Kidney (tissue), 14 donors: Measurements from ENCODE around the gene RSL1D1. TPM values are rescaled to one million over a fixed set of nuclear protein-coding genes. Genes with fewer than 3 reads are reported as not detected.
A peak's percentile ranks its signal among the peaks of the same experiment; 100 is the strongest.
"Not testable (repeated sequence)": the region's sequence is repeated elsewhere in the genome, so short reads cannot be mapped to it uniquely, and the experiment has no call there.

Source experiments
- DNase-seq, 5 donors: peaks; one replicate each; pipeline ENCODE4 v3.0.0-alpha.2; 2013 to 2020
- FAIRE-seq: peaks from 2 replicates; lab custom pipeline; 2012; peaks lifted over from hg19 to GRCh38; lab: Jason Lieb, UNC
- H3K27ac ChIP-seq, 2 donors: one replicate each; pipeline ENCODE4 v1.7.0; 2013; ENCODE audit warnings: low read depth in 2 of 2, low read length in 2 of 2, inconsistent platforms in 1 of 2
- H3K27me3 ChIP-seq: one replicate; pipeline ENCODE4 v1.7.1; 2013; ENCODE audit warnings: low read length, inconsistent platforms; ENCODE audit not compliant: control insufficient read depth, insufficient read depth
- H3K36me3 ChIP-seq, 3 donors: one replicate each; pipeline versions ENCODE4 v1.7.0 to v1.7.1; 2013; ENCODE audit warnings: low read length in 3 of 3, control low read depth in 1 of 3, inconsistent platforms in 1 of 3; ENCODE audit not compliant: insufficient read depth in 3 of 3, control insufficient read depth in 2 of 3
- H3K4me1 ChIP-seq, 3 donors: one replicate each; pipeline versions ENCODE4 v1.7.0 to v1.7.1; 2013; ENCODE audit warnings: low read length in 3 of 3, inconsistent platforms in 1 of 3, low read depth in 1 of 3; ENCODE audit not compliant: control insufficient read depth in 2 of 3, insufficient read depth in 2 of 3
- H3K4me3 ChIP-seq, 3 donors: one replicate each; pipeline versions ENCODE4 v1.7.0 to v1.8.1; 2013; ENCODE audit warnings: low read length in 3 of 3, control low read depth in 1 of 3, inconsistent platforms in 1 of 3
- H3K9ac ChIP-seq, 3 donors: one replicate each; pipeline versions ENCODE4 v1.7.0 to v1.7.1; 2013; ENCODE audit warnings: low read length in 3 of 3, control low read depth in 1 of 3, inconsistent platforms in 1 of 3
- H3K9me3 ChIP-seq, 3 donors: one replicate each; pipeline versions ENCODE4 v1.7.0 to v1.7.1; 2013; ENCODE audit warnings: low read length in 3 of 3, control low read depth in 1 of 3, inconsistent platforms in 1 of 3; ENCODE audit not compliant: control insufficient read depth in 2 of 3, insufficient read depth in 1 of 3
- intact Hi-C: fragments of 100-400 bp; cut with DNase I; formaldehyde crosslinking; loops from one replicate; pipeline ENCODE4 v1.11.1; 2022
- polyA plus RNA-seq: library from polyadenylated mRNA; stranded (reverse); fragments of 350-450 nt; fragmentation: Illumina TruSeq; extraction: RNeasy Lipid Tissue Mini Kit (QIAGEN cat#74804); gene quantifications from one replicate; pipeline ENCODE4 v1.2.3, GENCODE V29; 2014; ENCODE audit warnings: low read depth, low replicate concordance; ENCODE audit not compliant: insufficient read depth
- total RNA-seq: library from RNA; stranded (reverse); fragmentation: NEBNext Ultra II Directional; extraction: Animal tissue kit (Norgen Biotek cat#: 25700); gene quantifications from one replicate; pipeline ENCODE4 v1.2.1, GENCODE V29; 2021
- TF ChIP-seq, protein P1 (sequence below): IDR thresholded peaks from 3 replicates; pipeline ENCODE4 v1.5.1; 2012; ENCODE audit warnings: mild to moderate bottlenecking, moderate library complexity, borderline replicate concordance; ENCODE audit not compliant: insufficient read depth; ENCODE audit errors: extremely low read depth
- donor health status: control.
- donor health status: control.
- donor health status: control.
- donor health status: control.
- donor health status: control.
- donor health status: DM: yes; HTN: yes; CAD: no.
- donor health status: Normal renal cell carcinoma (clear cell type).

RSL1D1 gene
- total and polyA plus RNA-seq, 2 donors from 2014 or later = 55.5 to 101 TPM

- no peak overlapping the region for H3K27ac ChIP-seq
- no peaks in the 10 kb centered on the region for H3K36me3 ChIP-seq
- H3K27me3 ChIP-seq = no peaks in the 10 kb centered on the region
- TF ChIP-seq, protein P1, sequence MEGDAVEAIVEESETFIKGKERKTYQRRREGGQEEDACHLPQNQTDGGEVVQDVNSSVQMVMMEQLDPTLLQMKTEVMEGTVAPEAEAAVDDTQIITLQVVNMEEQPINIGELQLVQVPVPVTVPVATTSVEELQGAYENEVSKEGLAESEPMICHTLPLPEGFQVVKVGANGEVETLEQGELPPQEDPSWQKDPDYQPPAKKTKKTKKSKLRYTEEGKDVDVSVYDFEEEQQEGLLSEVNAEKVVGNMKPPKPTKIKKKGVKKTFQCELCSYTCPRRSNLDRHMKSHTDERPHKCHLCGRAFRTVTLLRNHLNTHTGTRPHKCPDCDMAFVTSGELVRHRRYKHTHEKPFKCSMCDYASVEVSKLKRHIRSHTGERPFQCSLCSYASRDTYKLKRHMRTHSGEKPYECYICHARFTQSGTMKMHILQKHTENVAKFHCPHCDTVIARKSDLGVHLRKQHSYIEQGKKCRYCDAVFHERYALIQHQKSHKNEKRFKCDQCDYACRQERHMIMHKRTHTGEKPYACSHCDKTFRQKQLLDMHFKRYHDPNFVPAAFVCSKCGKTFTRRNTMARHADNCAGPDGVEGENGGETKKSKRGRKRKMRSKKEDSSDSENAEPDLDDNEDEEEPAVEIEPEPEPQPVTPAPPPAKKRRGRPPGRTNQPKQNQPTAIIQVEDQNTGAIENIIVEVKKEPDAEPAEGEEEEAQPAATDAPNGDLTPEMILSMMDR = no peak
- no peak overlapping the region for H3K9ac ChIP-seq
- DNase-seq = no peak
- no peaks in the 10 kb centered on the region for H3K9me3 ChIP-seq
- intact Hi-C loops = loop anchor here (10.0 kb wide), 1 partner anchor 421 kb away; no protein-coding TSS in a partner anchor
- H3K4me3 ChIP-seq = no peak overlapping the region
- no peaks in the 10 kb centered on the region for H3K4me1 ChIP-seq
- no peak for FAIRE-seq
Measured at GRCh38 chr16:11816123-11816522, 35.2 kb downstream of the RSL1D1 start.

DNA sequence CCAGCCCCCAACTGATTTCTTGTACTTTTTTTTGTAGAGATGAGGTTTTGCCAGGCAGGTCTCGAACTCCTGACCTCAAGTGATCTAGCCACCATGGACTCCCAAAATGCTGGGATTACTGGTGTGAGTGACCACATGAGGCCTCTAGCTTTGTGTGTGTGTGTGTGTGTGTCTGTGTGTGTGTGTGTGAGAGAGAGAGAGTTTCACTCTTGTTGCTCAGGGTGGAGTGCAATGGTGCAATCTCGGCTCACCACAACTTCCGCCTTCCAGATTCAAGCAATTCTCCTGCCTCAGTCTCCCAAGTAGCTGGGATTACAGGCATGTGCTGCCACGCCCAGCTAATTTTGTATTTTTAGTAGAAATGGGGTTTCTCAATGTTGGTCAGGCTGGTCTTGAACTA is 36.5 kb downstream of the RSL1D1 start:
- not testable (repeated sequence) for H3K9me3 ChIP-seq, H3K27ac ChIP-seq, H3K9ac ChIP-seq, FAIRE-seq, H3K4me1 ChIP-seq, H3K36me3 ChIP-seq, DNase-seq, H3K27me3 ChIP-seq, H3K4me3 ChIP-seq
- intact Hi-C loops = loop anchor here (10.0 kb wide), 1 partner anchor 420 kb away; no protein-coding TSS in a partner anchor

DNA sequence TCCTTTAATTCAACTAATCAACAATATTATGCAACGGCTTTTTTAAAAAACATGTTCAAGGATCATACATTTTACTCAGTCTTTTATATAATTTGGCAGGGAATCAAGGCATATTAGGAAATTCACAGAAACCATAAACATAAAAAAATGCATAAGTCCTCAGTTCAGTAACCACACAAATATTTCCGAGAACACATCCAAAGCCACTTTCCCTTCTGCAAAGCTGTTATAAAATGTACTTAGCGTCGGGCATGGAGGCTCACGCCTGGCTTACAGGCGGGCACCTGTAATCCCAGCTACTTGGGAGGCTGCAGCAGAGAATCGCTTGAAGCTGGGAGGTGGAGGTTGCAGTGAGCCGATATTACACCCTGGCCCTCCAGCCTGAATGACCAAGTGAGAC is 44.6 kb downstream of the RSL1D1 start:
- Histone ChIP-seq H3K9ac (no peak overlapping the region), H3K27ac (no peak overlapping the region), H3K4me1 (no peaks in the 10 kb centered on the region), H3K4me3 (no peak overlapping the region), H3K9me3 (no peaks in the 10 kb centered on the region), H3K27me3 (no peaks in the 10 kb centered on the region), H3K36me3 (no peaks in the 10 kb centered on the region)
- TF ChIP-seq, protein P1 = no peak
- FAIRE-seq (no peak), DNase-seq (peak in 1 of 5 donors; percentile 21)
- intact Hi-C loops = no loop called here

DNA sequence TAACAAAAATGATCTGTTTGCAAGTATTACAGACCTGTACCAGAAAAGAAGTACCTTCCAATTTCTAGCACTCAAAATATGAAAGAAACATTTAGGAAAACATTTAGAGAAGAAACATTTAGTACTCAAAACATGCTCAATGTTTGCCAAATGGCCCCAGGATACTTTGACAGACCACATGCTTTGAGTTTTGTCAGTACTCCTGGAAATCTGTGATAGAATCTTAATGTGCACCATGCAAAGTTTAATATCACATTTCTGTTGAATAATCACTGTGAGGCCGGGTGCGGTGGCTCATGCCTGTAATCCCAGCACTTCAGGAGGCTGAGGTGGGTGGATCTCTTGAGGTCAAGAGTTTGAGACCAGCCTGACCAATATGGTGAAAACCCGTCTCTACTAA is 45.8 kb downstream of the RSL1D1 start:
- Histone ChIP-seq H3K4me3 (no peak overlapping the region), H3K27ac (no peak overlapping the region), H3K4me1 (no peaks in the 10 kb centered on the region), H3K27me3 (no peaks in the 10 kb centered on the region), H3K9me3 (no peaks in the 10 kb centered on the region), H3K9ac (no peak overlapping the region), H3K36me3 (no peaks in the 10 kb centered on the region)
- DNase-seq (no peak), FAIRE-seq (no peak)
- intact Hi-C loops = no loop called here
- TF ChIP-seq, protein P1 = no peak
